BE2C (cell line): ENCODE results near the gene GJA4.
A peak's percentile ranks its signal among the peaks of the same experiment; 100 is the strongest.

ENCODE experiments used
- DNase-seq: peaks from one replicate; pipeline ENCODE4 v3.0.0-alpha.2; 2020
- H3K27me3 ChIP-seq: fragments of 250-450 bp; sonication (Bioruptor Pico); 2 replicates; pipeline ENCODE4 v1.5.1; 2020; ENCODE audit warnings: mild to moderate bottlenecking
- H3K36me3 ChIP-seq: fragments of 250-450 bp; sonication (Bioruptor Pico); 2 replicates; pipeline ENCODE4 v1.5.1; 2020; ENCODE audit warnings: mild to moderate bottlenecking
- H3K4me1 ChIP-seq: fragments of 250-450 bp; sonication (Bioruptor Pico); 2 replicates; pipeline ENCODE4 v1.5.1; 2020
- H3K4me3 ChIP-seq: 2 replicates; pipeline ENCODE4 v1.5.1; 2011; ENCODE audit warnings: low read depth, low read length
- H3K9me3 ChIP-seq: fragments of 250-450 bp; sonication (Bioruptor Pico); 2 replicates; pipeline ENCODE4 v1.5.1; 2020
- TF ChIP-seq, protein P1 (sequence below): IDR thresholded peaks from 2 replicates; pipeline ENCODE4 v1.5.1; 2012; ENCODE audit warnings: mild to moderate bottlenecking, low read depth, low read length

The GJA4 gene

DNA sequence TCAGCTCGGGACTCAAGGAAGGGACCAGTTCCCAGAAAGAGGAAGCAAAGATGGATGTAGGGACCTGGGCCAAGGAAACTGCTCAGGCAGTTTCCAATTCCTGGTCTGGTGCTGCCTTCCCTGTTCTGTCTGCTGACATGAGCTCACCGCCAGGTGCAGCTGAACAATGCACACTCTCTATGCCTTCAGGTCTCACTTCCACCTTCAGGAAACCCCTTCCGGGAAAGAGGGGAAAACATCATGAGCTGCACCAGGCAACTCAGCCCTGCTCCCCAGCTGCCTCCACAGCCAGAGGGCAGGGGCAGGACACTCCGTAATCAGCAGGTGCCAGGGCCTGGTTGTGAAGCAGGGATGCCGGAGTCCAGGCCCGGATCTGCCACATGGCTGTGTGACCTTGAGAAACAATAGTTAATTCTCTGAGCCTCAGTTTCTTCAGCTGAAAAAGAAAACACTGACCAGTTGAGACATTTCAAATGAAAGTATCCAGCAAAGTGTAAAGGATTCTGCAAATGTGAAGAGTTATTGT, 39.0 kb downstream of the GJA4 start:
- Histone ChIP-seq H3K27me3 (no peaks in the 10 kb centered on the region), H3K4me1 (no peaks in the 10 kb centered on the region), H3K9me3 (no peaks in the 10 kb centered on the region), H3K4me3 (no peak overlapping the region), H3K36me3 (no peaks in the 10 kb centered on the region)
- TF ChIP-seq, protein P1, sequence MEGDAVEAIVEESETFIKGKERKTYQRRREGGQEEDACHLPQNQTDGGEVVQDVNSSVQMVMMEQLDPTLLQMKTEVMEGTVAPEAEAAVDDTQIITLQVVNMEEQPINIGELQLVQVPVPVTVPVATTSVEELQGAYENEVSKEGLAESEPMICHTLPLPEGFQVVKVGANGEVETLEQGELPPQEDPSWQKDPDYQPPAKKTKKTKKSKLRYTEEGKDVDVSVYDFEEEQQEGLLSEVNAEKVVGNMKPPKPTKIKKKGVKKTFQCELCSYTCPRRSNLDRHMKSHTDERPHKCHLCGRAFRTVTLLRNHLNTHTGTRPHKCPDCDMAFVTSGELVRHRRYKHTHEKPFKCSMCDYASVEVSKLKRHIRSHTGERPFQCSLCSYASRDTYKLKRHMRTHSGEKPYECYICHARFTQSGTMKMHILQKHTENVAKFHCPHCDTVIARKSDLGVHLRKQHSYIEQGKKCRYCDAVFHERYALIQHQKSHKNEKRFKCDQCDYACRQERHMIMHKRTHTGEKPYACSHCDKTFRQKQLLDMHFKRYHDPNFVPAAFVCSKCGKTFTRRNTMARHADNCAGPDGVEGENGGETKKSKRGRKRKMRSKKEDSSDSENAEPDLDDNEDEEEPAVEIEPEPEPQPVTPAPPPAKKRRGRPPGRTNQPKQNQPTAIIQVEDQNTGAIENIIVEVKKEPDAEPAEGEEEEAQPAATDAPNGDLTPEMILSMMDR, result no peak
- peak; percentile 9 for DNase-seq

DNA sequence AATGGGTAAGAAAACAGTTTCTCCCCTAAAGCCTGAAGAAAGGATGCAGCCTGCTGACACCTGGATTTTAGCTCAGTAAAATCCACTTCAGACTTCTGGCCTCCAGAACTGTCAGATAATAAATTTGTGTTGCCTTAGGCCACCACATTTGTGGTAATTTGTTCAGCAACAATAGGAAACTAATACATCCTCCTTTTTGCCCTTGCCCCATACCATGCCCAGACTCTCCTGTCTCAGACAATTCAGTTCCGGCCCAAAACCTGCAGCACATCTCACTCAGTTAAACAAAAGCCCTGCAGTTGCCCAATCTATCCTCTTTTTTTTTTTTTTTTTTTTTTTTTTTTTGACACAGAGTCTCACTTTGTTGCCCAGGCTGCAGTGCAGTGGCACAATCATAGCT, 40.9 kb downstream of the GJA4 start:
- Histone ChIP-seq H3K4me1 (no peaks in the 10 kb centered on the region), H3K9me3 (no peaks in the 10 kb centered on the region), H3K36me3 (no peaks in the 10 kb centered on the region), H3K4me3 (no peak overlapping the region), H3K27me3 (no peaks in the 10 kb centered on the region)
- TF ChIP-seq, protein P1, result no peak
- DNase-seq, result no peak

DNA sequence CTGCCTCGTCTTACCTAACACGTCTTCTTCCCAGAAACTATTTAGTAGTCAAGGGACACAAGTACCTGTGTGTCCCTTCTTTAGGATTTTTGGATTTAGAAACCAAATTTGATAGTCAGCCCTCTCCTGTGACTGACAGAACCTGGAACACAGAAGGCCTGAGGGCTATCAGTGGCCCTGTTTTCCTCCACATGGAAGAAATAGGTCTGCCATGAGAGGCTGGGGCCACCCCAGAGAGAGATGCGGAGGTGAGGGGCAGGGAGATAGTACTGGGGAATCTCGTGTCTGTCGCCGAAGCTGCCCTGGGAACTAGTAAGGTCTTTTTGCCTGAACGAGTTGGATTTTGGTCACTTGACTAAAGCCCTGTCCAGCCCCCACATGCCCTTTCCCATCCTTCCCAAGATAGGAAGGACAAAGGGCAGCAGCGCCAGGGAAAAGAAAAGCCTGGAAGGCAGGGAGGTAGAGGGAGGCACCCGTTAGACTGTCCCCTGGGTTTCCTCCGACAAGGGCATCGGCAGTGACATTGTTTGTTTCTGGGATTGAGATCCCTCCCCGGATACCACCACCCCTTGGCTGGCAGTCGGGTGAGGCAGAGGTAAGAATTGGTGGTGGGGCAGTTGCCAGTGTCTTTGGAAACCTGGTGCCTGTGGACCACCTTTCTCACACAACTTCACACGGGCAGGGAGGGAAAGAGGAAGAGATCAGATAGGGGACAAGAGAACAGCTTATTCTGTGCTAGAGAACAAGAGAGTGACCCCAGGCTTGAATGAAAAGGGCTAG, 46.9 kb downstream of the GJA4 start:
- H3K4me1 ChIP-seq, result no peaks in the 10 kb centered on the region
- no peak for DNase-seq
- TF ChIP-seq, protein P1, result no peak
- no peaks in the 10 kb centered on the region for H3K36me3 ChIP-seq
- H3K27me3 ChIP-seq, result no peaks in the 10 kb centered on the region
- H3K4me3 ChIP-seq, result no peak overlapping the region
- no peaks in the 10 kb centered on the region for H3K9me3 ChIP-seq

DNA sequence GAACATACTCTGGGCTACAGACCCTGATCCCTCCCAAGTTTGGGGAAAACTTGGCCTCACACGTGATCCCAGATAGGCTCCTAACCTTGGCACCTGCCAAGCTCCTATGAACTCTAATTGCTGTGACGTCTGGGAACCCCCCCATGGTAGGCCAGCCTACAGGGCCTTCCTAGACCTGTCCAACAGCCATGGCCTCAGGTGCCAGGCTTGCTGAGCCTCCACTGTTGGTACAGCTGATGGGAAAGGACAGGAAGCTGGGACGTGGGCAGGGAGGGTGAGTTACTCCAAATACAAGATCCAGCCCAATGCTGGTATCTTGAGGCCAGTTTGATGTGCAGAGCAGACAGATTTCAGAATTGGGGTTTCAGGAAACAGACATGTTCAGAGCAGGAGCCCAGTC, 47.6 kb downstream of the GJA4 start:
- TF ChIP-seq, protein P1, result no peak
- Histone ChIP-seq H3K4me3 (no peak overlapping the region), H3K27me3 (no peaks in the 10 kb centered on the region), H3K36me3 (no peaks in the 10 kb centered on the region), H3K9me3 (no peaks in the 10 kb centered on the region), H3K4me1 (no peaks in the 10 kb centered on the region)
- no peak for DNase-seq

DNA sequence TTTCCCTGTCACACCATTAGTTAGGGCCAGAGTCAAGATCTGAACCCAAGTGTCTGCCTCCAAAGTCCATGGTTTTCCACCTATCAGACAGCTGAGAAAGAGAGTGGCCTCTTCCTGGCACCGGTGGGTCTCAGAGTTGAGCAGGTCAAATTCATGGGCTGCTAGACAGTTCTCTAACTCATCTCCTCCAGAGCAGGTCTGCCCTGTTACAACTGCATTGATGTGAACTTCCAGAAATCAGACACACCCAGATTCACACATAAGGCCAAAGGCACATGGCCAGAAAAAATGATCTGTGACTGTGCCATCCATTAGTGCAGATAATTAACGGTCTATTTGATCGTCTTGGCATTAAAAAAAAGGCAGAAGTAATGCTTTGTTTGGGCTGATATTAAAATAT, 49.3 kb downstream of the GJA4 start:
- H3K27me3 ChIP-seq, result no peaks in the 10 kb centered on the region
- no peak for DNase-seq
- TF ChIP-seq, protein P1, result no peak
- H3K4me1 ChIP-seq, result no peaks in the 10 kb centered on the region
- H3K36me3 ChIP-seq, result no peaks in the 10 kb centered on the region
- no peaks in the 10 kb centered on the region for H3K9me3 ChIP-seq
- H3K4me3 ChIP-seq, result no peak overlapping the region

DNA sequence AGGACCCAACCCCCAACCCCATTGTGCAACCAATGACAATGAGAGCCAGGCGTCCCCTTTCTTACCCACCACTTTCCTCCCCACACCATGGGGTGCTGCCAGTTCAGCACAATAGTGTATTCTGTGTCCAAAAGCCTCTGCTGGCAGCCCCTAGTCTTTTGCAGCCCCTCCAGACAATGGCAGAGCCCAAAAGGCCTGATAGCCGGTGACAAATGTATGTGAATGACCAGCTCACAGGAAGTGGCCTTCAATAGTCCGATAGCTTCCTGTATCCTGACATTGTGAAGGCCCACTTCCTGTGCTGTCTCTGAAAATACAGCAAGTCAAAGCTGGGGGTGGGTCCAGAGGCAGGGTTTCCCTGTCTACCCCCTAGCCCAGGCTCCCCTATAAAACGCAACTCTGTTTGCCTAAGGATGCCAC, 50.2 kb downstream of the GJA4 start:
- H3K36me3 ChIP-seq, result no peaks in the 10 kb centered on the region
- TF ChIP-seq, protein P1, result no peak
- DNase-seq, result no peak
- no peaks in the 10 kb centered on the region for H3K4me1 ChIP-seq
- no peaks in the 10 kb centered on the region for H3K9me3 ChIP-seq
- H3K4me3 ChIP-seq, result no peak overlapping the region
- H3K27me3 ChIP-seq, result no peaks in the 10 kb centered on the region
